K562 (cell line): ENCODE measurements around the gene ZNF652. TPM values are rescaled to one million over a fixed set of nuclear protein-coding genes. Genes with fewer than 3 reads are reported as not detected.

Experiments
- MTA1 ChIP-seq: fragments of 450-650 bp; IDR thresholded peaks from 2 replicates; pipeline ENCODE4 v1.6.1; 2017; ENCODE audit warnings: borderline replicate concordance
- MYNN ChIP-seq, 2 experiments: sonication (generic); formaldehyde crosslinking in 1 of 2; IDR thresholded peaks; 2 replicates each; pipeline versions ENCODE4 v1.5.0 to v1.6.1; 2016 to 2020; ENCODE audit warnings: antibody characterized with exemption in 1 of 2, missing genetic modification reagents in 1 of 2
- SMARCE1 ChIP-seq: fragments of 450-650 bp; IDR thresholded peaks from 2 replicates; pipeline ENCODE4 v1.7.1; 2016; ENCODE audit warnings: mild to moderate bottlenecking
- ZNF384 ChIP-seq: IDR thresholded peaks from 2 replicates; pipeline ENCODE4 v1.6.1; 2012; ENCODE audit warnings: low read depth, low read length, improper control_type of control experiment
- polyA plus RNA-seq, 8 experiments: library from polyadenylated mRNA; depleted of rRNA in 4 of 8; stranded (reverse) in 5 of 8; unstranded in 3 of 8; fragments of >200 nt; fragmentation: Nextera tagmentation in 2 of 8; fragmentation: Illumina TruSeq in 1 of 8; extraction: Ambion mirVana in 2 of 8; extraction: Trizol in 1 of 8; gene quantifications; 2 replicates each; pipeline versions ENCODE4 v1.2.1 to v1.2.3, GENCODE V29; 2011 to 2014; ENCODE audit warnings: inconsistent platforms in 1 of 8, missing spikeins in 1 of 8
- total RNA-seq, 7 experiments: library from RNA; depleted of rRNA in 6 of 7; stranded (reverse); fragments of >200 nt in 6 of 7; fragmentation: Illumina TruSeq in 2 of 7; extraction: Trizol in 2 of 7; gene quantifications; 2 replicates each; pipeline versions ENCODE4 v1.2.1 to v1.2.3, GENCODE V29; 2011 to 2021; ENCODE audit warnings: low replicate concordance in 1 of 7
- TF ChIP-seq, protein P1 (sequence below), 2 experiments: fragments of 150-350 bp in 1 of 2; IDR thresholded peaks; 2 replicates each; pipeline ENCODE4 v1.6.1; 2012 to 2016; ENCODE audit warnings: low read depth in 2 of 2, low read length in 2 of 2, mild to moderate bottlenecking in 1 of 2, moderate library complexity in 1 of 2
- TF ChIP-seq, protein P2 (sequence below): fragments of 450-650 bp; formaldehyde crosslinking; IDR thresholded peaks from 2 replicates; pipeline ENCODE4 v1.4.0; 2020; ENCODE audit warnings: mild to moderate bottlenecking, moderate library complexity

The ZNF652 gene
- total and polyA plus RNA-seq, 9 of the 15 experiments (the other 6 are each of a cell fraction or from before 2014, with no cell fraction given): 5.1 to 15.5 (median 7.8) TPM

DNA sequence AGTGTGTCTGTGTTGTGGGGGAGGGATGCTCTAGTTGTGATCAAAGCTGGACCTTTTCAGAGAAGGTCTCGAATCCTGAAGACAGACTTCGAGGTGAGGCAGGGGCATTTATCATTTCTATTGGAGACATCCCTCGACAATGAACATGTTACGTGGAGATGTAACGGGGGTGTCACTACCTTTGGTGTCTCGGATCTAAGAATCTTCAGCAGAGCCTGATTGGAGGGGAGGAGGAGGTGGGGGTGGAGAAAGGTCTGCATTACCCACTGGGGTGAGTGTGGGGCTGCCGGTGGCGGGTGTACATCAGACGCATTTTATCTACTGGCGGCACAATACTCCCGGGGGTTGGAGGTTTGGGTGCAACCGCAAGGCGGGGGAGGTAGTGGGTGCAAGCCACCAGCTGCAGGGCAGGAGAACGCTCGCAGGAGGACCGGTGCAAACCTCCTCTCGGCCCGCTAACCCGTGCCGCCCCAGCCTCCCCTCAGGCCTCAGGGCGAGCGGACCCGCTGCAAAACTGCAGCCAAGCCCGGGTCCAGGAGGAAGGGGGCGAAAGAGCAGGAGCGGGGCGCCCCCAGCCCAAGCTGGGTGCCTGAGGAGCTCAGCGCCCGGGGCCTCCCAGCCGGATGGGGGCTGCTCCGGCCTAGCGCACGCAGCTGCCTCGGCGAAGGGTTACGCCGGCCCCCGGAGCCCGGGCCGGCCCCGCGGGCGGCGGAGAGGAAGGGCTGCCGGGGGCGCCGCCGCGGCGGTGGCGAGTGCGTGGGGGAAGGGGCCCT, 735 bp downstream of the ZNF652 start (continued):
- TF ChIP-seq, protein P1, sequence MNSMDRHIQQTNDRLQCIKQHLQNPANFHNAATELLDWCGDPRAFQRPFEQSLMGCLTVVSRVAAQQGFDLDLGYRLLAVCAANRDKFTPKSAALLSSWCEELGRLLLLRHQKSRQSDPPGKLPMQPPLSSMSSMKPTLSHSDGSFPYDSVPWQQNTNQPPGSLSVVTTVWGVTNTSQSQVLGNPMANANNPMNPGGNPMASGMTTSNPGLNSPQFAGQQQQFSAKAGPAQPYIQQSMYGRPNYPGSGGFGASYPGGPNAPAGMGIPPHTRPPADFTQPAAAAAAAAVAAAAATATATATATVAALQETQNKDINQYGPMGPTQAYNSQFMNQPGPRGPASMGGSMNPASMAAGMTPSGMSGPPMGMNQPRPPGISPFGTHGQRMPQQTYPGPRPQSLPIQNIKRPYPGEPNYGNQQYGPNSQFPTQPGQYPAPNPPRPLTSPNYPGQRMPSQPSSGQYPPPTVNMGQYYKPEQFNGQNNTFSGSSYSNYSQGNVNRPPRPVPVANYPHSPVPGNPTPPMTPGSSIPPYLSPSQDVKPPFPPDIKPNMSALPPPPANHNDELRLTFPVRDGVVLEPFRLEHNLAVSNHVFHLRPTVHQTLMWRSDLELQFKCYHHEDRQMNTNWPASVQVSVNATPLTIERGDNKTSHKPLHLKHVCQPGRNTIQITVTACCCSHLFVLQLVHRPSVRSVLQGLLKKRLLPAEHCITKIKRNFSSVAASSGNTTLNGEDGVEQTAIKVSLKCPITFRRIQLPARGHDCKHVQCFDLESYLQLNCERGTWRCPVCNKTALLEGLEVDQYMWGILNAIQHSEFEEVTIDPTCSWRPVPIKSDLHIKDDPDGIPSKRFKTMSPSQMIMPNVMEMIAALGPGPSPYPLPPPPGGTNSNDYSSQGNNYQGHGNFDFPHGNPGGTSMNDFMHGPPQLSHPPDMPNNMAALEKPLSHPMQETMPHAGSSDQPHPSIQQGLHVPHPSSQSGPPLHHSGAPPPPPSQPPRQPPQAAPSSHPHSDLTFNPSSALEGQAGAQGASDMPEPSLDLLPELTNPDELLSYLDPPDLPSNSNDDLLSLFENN (IDR thresholded peaks at IDR 0.05; ENCODE audit: low read depth in 2 of 2, low read length in 2 of 2): 0 out of 4 replicates have a peak, but pooled peaks of 1 of the 2 experiments have one; percentile 31
- TF ChIP-seq, protein P2, sequence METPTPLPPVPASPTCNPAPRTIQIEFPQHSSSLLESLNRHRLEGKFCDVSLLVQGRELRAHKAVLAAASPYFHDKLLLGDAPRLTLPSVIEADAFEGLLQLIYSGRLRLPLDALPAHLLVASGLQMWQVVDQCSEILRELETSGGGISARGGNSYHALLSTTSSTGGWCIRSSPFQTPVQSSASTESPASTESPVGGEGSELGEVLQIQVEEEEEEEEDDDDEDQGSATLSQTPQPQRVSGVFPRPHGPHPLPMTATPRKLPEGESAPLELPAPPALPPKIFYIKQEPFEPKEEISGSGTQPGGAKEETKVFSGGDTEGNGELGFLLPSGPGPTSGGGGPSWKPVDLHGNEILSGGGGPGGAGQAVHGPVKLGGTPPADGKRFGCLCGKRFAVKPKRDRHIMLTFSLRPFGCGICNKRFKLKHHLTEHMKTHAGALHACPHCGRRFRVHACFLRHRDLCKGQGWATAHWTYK (CRISPR knock-in tag): no peak
- peak; percentile 63; the same call in 1 of the 2 replicates for TF ChIP-seq SMARCE1
- TF ChIP-seq MYNN (IDR thresholded peaks at IDR 0.05): 0 out of 2 replicates have a peak, but pooled peaks have one; percentile 25
- TF ChIP-seq MYNN (CRISPR knock-in tag; IDR thresholded peaks at IDR 0.05): no peak
- no peak for TF ChIP-seq MTA1
- no peak for TF ChIP-seq ZNF384
